SK-N-SH treated with all-trans-retinoic acid at 6 μM for 48 hours (cell line): Measurements from ENCODE around the gene CST7.

ENCODE experiments used
- ARNTL ChIP-seq: fragments of 450-650 bp; formaldehyde crosslinking; IDR thresholded peaks from 2 replicates; pipeline ENCODE4 v1.5.0; 2020; ENCODE audit warnings: low read depth, mild to moderate bottlenecking, moderate library complexity, borderline replicate concordance
- POU6F1 ChIP-seq: fragments of 250-450 bp; sonication (Bioruptor Pico); IDR thresholded peaks from 2 replicates; pipeline ENCODE4 v1.8.0; 2021; ENCODE audit warnings: low read depth, mild to moderate bottlenecking, moderate library complexity, borderline replicate concordance
- ZNF70 ChIP-seq: fragments of 450-650 bp; formaldehyde crosslinking; IDR thresholded peaks from 2 replicates; pipeline ENCODE4 v1.5.0; 2020; ENCODE audit warnings: mild to moderate bottlenecking, moderate library complexity

- TF ChIP-seq ZNF70 (CRISPR knock-in tag), result no peak
- TF ChIP-seq ARNTL (CRISPR knock-in tag), result no peak
- no peak for TF ChIP-seq POU6F1 (CRISPR knock-in tag)
These were observed 10.0 kb upstream of the CST7 start for GRCh38 chr20:24939036-24939435.
